Measurements from ENCODE around the gene RAI1.

RAI1 gene

GRCh38 chr17:17831208-17832031 lies 150.2 kb downstream of the RAI1 start:
- peaks cover 54% of the 10 kb centered on the region for H3K4me1 Mint-ChIP-seq
- no peaks in the 10 kb centered on the region for H3K9me3 Mint-ChIP-seq
- H3K36me3 Mint-ChIP-seq (ENCODE audit: low read depth), result no peaks in the 10 kb centered on the region
- peak overlapping the region in 1 of 3 experiments; percentile 24 for H3K4me3 Mint-ChIP-seq
- peaks cover 3% of the 10 kb centered on the region for H3K27me3 Mint-ChIP-seq (ENCODE audit: low read depth)
- TF ChIP-seq CTCF (IDR thresholded peaks at IDR 0.05; ENCODE audit: unreplicated experiment in 3 of 3), result no peak
- peak overlapping the region; percentile 75 to 85 (median 84) for H3K27ac Mint-ChIP-seq

- Mint-ChIP-seq H3K9me3 (no peaks in the 10 kb centered on the region), H3K36me3 (ENCODE audit: low read depth) (no peaks in the 10 kb centered on the region), H3K4me1 (peaks cover 55% of the 10 kb centered on the region), H3K27me3 (ENCODE audit: low read depth) (peaks cover 3% of the 10 kb centered on the region), H3K4me3 (no peak overlapping the region), H3K27ac (peak overlapping the region in 2 of 3 experiments; percentile 20 to 21)
- TF ChIP-seq CTCF (IDR thresholded peaks at IDR 0.05; ENCODE audit: unreplicated experiment in 3 of 3), result no peak
These were observed 150.7 kb downstream of the RAI1 start for GRCh38 chr17:17832032-17832363.

- peak overlapping the region; percentile 57 to 86 (median 79) for H3K4me3 Mint-ChIP-seq
- no peak for TF ChIP-seq CTCF (IDR thresholded peaks at IDR 0.05; ENCODE audit: unreplicated experiment in 3 of 3)
- peaks cover 63% of the 10 kb centered on the region for H3K4me1 Mint-ChIP-seq
- no peaks in the 10 kb centered on the region for H3K9me3 Mint-ChIP-seq
- H3K27me3 Mint-ChIP-seq (ENCODE audit: low read depth), result peaks cover 3% of the 10 kb centered on the region
- peak overlapping the region; percentile 64 to 90 (median 76) for H3K27ac Mint-ChIP-seq
- H3K36me3 Mint-ChIP-seq (ENCODE audit: low read depth), result no peaks in the 10 kb centered on the region
These were observed 152.6 kb downstream of the RAI1 start for GRCh38 chr17:17833658-17834357.

GRCh38 chr17:17834974-17835373 lies 153.7 kb downstream of the RAI1 start:
- no peak for TF ChIP-seq CTCF (IDR thresholded peaks at IDR 0.05; ENCODE audit: unreplicated experiment in 3 of 3)
- Mint-ChIP-seq H3K27ac (peak overlapping the region; percentile 64 to 90 (median 76)), H3K9me3 (no peaks in the 10 kb centered on the region), H3K27me3 (ENCODE audit: low read depth) (peaks cover 3% of the 10 kb centered on the region), H3K4me3 (peak overlapping the region; percentile 62 to 86 (median 79)), H3K36me3 (ENCODE audit: low read depth) (no peaks in the 10 kb centered on the region), H3K4me1 (peaks cover 65% of the 10 kb centered on the region)

- no peak for TF ChIP-seq CTCF (IDR thresholded peaks at IDR 0.05; ENCODE audit: unreplicated experiment in 3 of 3)
- H3K36me3 Mint-ChIP-seq (ENCODE audit: low read depth), result no peaks in the 10 kb centered on the region
These were observed 154.4 kb downstream of the RAI1 start for GRCh38 chr17:17835415-17836249.

More at GRCh38 chr17:17835415-17836249, 154.4 kb downstream of the RAI1 start:
- Mint-ChIP-seq H3K4me1 (peaks cover 65% of the 10 kb centered on the region), H3K27me3 (ENCODE audit: low read depth) (peaks cover 3% of the 10 kb centered on the region), H3K9me3 (no peaks in the 10 kb centered on the region), H3K4me3 (peak overlapping the region; percentile 86 to 93 (median 86)), H3K27ac (peak overlapping the region; percentile 76 to 96 (median 86))

Measured in nephron (organoid).